GM06990 (cell line): ENCODE measurements around the gene ADGRL3.
"Not testable (repeated sequence)": the region's sequence is repeated elsewhere in the genome, so short reads cannot be mapped to it uniquely, and the experiment has no call there.

Experiments
- DNase-seq: peaks from one replicate; pipeline ENCODE4 v3.0.0-alpha.2; 2011; ENCODE audit not compliant: insufficient read length; ENCODE audit errors: extremely low read depth
- H3K27me3 ChIP-seq: replicated peaks from 2 replicates; pipeline ENCODE4 v1.6.0; 2011; ENCODE audit warnings: low read length; ENCODE audit not compliant: control insufficient read depth, insufficient read depth
- H3K36me3 ChIP-seq: 2 replicates; pipeline ENCODE4 v1.5.1; 2011; ENCODE audit warnings: low read length; ENCODE audit not compliant: control insufficient read depth, insufficient read depth
- H3K4me3 ChIP-seq: replicated peaks from 2 replicates; pipeline ENCODE4 v1.5.1; 2011; ENCODE audit warnings: low read depth, mild to moderate bottlenecking, control low read depth, low read length
- TF ChIP-seq, protein P1 (sequence below): IDR thresholded peaks from 2 replicates; pipeline ENCODE4 v1.5.1; 2011; ENCODE audit warnings: low read length, control low read depth, mild to moderate bottlenecking, inconsistent platforms; ENCODE audit not compliant: insufficient read depth, poor library complexity, severe bottlenecking

ADGRL3 gene

GRCh38 chr4:61500883-61501282, 300.8 kb downstream of the ADGRL3 start:
- Histone ChIP-seq H3K36me3 (no peaks in the 10 kb centered on the region), H3K27me3 (no peaks in the 10 kb centered on the region), H3K4me3 (no peak overlapping the region)
- TF ChIP-seq, protein P1, sequence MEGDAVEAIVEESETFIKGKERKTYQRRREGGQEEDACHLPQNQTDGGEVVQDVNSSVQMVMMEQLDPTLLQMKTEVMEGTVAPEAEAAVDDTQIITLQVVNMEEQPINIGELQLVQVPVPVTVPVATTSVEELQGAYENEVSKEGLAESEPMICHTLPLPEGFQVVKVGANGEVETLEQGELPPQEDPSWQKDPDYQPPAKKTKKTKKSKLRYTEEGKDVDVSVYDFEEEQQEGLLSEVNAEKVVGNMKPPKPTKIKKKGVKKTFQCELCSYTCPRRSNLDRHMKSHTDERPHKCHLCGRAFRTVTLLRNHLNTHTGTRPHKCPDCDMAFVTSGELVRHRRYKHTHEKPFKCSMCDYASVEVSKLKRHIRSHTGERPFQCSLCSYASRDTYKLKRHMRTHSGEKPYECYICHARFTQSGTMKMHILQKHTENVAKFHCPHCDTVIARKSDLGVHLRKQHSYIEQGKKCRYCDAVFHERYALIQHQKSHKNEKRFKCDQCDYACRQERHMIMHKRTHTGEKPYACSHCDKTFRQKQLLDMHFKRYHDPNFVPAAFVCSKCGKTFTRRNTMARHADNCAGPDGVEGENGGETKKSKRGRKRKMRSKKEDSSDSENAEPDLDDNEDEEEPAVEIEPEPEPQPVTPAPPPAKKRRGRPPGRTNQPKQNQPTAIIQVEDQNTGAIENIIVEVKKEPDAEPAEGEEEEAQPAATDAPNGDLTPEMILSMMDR: no peak
- DNase-seq: no peak

GRCh38 chr4:61501812-61502211, 301.7 kb downstream of the ADGRL3 start:
- no peaks in the 10 kb centered on the region for H3K27me3 ChIP-seq
- H3K36me3 ChIP-seq: no peaks in the 10 kb centered on the region
- TF ChIP-seq, protein P1: no peak
- no peak overlapping the region for H3K4me3 ChIP-seq
- DNase-seq: no peak

GRCh38 chr4:61505773-61506685, 305.9 kb downstream of the ADGRL3 start:
- Histone ChIP-seq H3K27me3 (no peaks in the 10 kb centered on the region), H3K36me3 (no peaks in the 10 kb centered on the region), H3K4me3 (no peak overlapping the region)
- TF ChIP-seq, protein P1: no peak
- no peak for DNase-seq

DNA sequence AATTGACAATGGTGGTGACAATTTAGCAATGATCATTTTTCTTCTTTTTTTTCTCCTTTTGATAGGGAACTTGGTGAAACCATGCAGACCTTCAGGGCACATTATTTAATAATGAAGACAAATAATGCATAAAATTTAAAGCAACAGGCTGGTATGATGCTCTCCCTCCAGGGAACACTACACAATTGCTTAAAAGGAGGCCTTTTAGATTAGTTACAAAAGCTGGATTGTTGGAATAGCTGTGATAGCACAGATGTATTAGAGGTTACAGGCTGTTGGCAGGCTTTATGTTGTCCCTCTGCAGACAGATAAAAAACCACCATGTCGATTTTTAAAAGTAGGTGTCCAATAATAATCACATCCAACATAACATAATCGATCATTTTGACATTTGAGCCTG, 307.0 kb downstream of the ADGRL3 start:
- DNase-seq: no peak
- H3K4me3 ChIP-seq: no peak overlapping the region
- no peaks in the 10 kb centered on the region for H3K36me3 ChIP-seq
- TF ChIP-seq, protein P1: no peak
- H3K27me3 ChIP-seq: no peaks in the 10 kb centered on the region

DNA sequence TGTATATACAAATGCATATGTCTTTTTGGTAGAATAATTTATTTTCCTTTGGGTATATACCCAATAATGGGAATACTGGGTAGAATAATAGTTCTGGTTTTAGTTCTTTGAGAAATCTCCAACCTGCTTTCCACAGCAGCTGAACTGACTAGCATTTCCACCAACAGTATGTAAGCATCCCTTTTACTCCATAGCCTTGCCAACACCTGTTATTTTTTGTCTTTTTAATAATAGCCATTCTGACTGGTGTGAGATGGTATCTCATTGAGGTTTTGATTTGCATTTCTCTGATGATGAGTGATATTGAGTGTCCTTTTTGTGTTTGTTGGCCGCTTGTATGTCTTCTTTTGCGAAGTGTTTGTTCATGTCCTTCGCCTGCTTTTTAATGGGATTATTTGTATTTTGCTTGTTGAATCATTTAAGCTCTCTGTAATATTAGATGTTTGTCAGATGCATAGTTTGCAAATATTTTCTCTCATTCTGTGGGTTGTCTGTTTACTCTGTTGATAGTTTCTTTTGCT, 309.7 kb downstream of the ADGRL3 start:
- not testable (repeated sequence) for H3K4me3 ChIP-seq, H3K36me3 ChIP-seq, DNase-seq, H3K27me3 ChIP-seq

DNA sequence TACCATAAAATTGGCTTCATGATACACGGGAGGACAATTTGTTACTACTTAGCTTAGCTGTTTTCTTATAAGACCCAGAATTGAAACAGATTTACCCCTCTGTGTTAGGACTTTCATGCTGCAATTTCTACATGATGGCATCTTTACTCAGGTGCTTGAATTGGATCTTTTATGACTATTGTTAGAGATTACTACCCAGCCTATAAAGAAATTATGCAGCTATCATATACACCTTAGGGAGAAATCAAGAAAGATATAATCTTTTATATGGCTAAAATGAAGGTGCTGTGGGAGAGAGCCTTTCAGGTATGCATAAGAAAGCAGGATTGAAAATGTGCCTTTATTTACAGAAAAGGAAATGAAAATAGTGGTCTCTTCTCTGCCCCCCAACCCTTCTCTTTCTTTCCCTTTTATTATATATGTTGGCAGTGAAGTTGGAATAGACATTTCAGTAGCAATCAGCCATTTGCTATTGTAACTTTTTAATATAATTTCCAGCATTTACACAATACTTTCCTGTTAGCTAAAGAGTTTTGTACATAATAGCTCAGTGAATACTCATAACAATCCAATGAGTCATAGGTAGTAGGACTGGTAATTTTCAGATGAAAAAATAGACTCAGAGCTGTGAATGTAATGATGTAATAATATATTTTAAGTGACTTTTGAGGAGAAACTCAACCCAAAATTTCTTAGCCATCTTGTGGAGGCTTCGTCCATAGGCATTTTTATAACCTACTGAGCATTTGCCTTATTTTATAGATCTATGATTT, 311.8 kb downstream of the ADGRL3 start:
- no peak for DNase-seq
- H3K4me3 ChIP-seq: no peak overlapping the region
- TF ChIP-seq, protein P1: no peak

More for the DNA sequence above, 311.8 kb downstream of the ADGRL3 start:
- no peaks in the 10 kb centered on the region for H3K36me3 ChIP-seq
- no peaks in the 10 kb centered on the region for H3K27me3 ChIP-seq
